Activated T-helper 9 cell treated with anti-CD3 and anti-CD28 coated beads, Interleukin-2, amount 50 U/mL, for 16 hours (primary cell): ENCODE measurements around the gene C1orf87.

Experiments used
- DNase-seq: peaks from one replicate; pipeline ENCODE4 v3.0.0-alpha.2; 2020; ENCODE audit warnings: low read depth

The C1orf87 gene, protein sequence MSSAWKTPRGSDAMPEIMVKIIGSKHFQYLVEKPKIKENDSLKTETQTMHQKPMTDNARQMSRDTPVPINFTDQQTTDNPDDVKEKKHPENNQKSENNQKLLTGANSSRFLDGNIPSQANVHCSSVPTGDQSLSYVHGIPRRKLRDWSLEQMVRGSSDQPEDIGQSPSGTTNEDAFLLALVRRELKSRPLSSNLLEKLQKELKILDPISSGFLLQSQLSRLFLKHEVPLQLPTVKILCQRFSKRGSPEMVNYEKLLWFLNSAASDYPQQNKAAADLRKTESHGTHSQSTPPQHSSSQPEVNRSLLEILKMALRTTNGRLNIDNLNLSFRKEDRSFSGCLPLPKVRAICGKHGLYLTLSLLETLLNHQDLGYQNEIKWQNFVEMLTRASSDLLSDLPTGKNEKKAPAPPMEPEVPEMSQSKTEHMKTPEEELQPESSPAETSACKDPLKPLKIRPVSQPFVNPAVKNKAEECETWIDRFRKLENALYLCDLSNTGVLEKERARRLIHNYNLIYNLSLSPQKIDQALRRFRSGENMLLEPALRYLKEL

GRCh38 chr1:60073605-60074278 lies at the start of gene C1orf87:
C1orf87 (minus strand) TSS chr1:60073770; CDS start chr1:60072643, 1,127 bp downstream.
- no peak for DNase-seq

DNA sequence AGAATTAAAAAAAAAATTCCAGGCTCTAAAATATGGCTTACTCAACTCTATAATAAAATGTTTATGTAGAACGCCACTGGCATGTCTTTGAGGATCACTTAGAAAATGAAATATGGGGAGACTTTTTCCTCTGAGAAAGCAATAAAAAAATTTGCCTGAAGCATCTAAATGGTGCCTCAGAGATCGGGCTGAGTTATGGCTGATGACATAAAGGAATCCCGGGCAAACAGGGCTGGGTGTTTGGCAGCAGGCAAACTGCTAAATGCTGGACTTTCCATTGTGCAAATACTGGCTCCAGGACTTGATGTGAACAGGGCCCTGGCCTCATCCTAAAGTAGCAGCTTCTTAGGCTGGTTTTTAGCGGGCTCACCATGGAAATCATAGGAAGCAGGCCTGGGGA lies 44.5 kb upstream of the C1orf87 start:
- no peak for DNase-seq

DNA sequence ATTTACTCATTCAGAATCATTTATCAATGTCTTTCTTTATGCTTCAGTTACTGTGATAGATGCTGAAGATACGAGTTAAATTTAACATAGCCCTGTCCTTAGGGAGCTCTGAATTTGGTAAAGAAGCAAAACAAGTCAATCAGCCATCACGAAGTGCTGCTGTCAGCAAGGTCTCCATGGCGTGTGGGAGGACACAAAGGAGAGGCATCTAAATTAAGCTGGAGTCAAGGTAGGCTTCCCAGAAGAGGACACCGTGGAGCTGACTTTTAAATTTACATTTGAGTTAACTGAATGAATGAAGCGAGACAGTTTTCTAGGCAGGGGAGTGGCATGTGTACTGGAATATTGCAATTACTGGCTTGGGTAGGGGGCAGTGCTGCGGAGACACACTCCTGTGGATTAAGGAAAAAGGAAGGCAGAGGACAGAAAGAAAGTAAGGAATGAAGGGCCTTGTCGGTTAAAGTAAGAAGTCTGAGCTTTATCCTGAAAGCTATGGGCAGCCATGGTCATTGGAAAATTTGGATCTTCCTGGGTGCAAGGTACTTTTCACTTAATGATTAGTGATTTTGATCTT lies 41.3 kb upstream of the C1orf87 start:
- no peak for DNase-seq

GRCh38 chr1:60113596-60113995 lies 40.0 kb upstream of the C1orf87 start:
- DNase-seq = no peak

- no peak for DNase-seq
Observed at GRCh38 chr1:60113028-60113427, 39.5 kb upstream of the C1orf87 start.

DNA sequence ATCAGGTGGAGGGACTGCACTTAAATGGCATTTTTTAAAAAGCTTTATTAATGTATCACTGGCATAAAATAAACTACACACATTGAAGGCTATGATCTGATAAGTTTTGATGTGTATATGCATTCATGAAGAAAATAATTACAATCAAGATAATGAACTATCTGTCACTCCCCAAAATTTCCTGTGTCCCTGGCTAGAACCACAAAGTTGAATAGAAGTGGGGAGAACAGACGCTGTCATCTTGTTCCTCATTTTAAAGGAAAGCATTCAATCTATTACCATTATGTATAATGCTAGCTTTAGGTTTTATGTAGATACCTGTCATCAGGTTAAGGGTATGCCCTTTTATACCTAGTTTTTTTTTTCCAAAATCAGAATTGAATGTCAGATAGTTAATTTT lies 38.1 kb upstream of the C1orf87 start:
- DNase-seq = no peak

GRCh38 chr1:60111118-60111517 lies 37.5 kb upstream of the C1orf87 start:
- no peak for DNase-seq

GRCh38 chr1:60108196-60108595 lies 34.6 kb upstream of the C1orf87 start:
- no peak for DNase-seq

DNA sequence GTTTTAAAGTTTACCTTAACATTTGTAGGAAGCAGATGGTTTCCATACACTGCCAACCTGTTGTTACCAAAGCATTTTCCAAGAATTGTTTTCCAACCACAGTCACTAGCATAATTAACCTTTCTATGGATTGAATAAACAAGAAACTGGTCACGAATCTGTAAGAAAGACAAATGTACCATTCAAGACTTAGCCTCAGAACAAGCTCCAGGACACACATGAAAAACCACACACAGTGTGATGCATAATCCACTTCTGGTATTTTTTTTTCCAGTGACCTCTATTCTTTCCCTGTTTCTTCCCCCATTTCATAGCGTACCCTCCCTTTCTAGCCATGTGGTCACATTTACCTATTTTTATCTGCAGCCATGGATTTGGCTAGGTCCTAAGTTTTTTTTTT lies 29.6 kb upstream of the C1orf87 start:
- DNase-seq = no peak

DNA sequence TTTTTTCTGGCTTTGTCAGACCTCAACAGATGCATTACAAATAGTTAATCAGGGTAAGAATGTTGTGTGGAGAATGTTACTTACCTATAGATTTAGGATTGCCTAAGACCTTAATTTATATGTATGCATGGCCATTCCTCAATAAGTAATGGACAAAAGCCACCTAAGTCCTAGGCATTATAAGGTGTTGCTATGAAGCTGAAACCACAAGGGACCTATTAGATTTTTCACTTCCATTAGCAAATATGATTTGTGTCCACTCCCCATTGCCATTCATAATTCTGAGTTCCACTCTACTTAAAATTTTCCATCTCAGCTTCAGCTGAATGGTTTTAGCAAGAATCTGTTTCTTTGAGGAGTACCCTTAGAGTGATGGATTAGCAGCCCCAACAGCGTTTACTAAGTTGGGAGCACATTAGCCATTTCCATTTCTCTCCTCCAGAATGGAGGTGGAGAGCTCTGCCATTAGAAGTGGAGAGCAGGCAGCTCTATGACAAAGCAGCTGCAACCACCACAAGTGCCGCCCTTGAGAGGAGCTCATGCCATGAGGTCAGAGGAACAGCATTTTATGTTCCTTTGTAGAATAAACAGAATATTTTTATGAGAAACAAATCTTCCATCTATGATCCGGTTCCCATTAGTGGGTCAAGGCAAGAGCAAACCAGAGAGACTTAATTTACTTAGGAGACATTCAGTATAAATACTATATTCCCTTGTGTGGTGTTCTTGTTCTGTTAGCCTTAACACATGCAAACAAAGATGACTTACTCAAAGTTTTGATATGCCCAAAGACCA lies 28.9 kb upstream of the C1orf87 start:
- DNase-seq = no peak

DNA sequence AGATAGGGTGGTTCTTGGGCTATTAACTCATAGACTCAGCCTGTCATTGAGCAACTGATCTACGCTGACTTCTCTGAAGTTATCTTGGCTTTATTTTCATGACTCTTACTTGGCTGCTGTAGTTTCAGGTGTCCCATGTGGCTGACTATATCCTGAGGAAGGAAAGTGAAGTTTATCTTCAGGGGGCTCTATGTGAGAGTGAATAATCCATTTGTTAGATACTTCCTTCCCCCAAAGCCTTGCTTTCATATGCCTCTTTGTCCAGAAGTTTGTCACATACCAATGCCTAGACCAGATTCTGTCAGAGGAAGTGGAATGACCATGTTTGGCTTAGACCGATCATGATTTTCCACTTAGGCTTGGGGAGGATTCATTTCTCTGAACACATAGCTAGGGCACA lies 27.9 kb upstream of the C1orf87 start:
- DNase-seq = no peak

DNA sequence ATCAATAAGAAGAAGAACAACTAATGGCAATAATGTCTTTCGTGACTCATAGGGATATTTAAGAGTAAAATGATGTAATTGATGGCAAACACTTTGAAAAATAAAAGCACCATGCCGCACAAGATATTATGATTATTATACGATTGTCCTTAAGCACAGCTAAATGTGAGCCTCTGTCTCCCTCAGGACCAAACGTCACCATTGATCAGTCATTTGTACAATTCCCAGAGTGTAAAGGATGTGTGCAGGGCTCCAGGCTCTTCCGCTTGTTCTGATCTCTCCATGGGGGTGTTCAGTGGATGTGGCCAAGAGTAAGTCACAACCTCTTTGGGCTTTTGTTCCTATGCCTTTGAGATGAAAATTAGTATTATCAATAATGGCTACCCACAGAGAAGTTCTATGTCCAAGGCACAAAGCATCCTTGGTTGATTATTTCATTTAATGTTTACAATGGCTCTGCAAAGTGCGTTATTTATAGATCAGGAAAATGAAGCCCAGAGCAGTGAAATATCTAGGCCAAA lies 17.7 kb upstream of the C1orf87 start:
- DNase-seq = no peak

DNA sequence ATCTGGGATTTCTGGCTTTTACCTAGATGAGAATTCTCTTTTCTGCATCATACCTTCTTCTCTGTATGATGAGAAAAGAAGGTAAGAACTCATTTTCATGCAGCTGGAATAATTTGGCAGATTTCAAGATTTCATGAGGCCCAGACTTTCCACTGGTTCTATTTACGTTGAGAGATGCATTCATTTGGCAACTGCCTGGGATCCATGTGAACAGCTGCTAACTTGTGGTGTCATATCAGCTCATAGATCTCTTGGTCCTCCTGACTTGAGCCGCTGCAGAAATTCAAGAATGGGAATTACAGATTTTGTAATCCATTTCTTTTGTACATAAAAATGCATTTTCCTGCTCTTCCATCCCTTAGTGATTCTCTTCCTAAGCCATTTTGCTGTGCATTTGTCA lies 17.1 kb upstream of the C1orf87 start:
- no peak for DNase-seq

GRCh38 chr1:60088620-60089155 lies 15.1 kb upstream of the C1orf87 start:
- no peak for DNase-seq

DNA sequence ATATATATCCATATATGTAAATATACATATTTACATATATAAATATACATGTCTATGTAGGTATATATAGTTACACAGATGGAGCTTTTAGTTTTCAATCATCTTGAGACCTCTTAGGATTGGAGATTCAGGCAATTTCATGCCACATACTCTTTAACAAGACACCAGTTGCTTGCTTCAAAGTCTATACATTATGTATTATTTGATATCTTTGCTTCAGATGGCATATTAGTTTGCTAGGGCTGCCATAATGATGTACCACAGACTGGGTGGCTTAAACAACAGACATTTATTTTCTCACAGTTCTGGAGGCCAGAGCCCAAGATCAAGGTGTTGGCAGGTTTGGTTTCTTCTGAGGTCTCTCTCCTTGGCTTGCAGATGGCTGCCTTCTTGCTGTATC lies 14.1 kb upstream of the C1orf87 start:
- DNase-seq = no peak

DNA sequence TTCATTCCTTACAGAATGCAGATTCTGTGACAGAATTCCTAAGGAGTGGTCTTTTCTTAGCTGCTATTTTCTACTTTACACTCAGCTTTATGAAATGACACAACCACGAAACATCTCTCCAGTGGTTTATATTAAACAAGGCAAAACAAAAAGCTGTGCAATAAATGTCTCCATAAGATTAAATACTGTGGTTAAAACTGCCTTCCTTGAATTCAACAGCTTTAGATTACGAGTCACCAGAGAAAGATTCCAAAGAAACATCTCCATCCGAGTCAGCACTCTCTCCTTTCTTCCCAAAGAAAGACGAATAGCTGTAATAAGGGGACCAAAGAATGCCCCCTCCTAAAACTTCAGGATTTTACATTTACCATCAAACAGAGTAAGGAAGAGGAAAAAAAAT lies 4.6 kb upstream of the C1orf87 start:
- no peak for DNase-seq

- DNase-seq = no peak
Observed at GRCh38 chr1:60071296-60071695, 2.3 kb downstream of the C1orf87 start.

- no peak for DNase-seq
Observed at GRCh38 chr1:60069691-60070090, 3.9 kb downstream of the C1orf87 start.

GRCh38 chr1:60068393-60069045 lies 5.1 kb downstream of the C1orf87 start:
- DNase-seq = no peak

GRCh38 chr1:60066001-60066400 lies 7.6 kb downstream of the C1orf87 start:
- DNase-seq = no peak

DNA sequence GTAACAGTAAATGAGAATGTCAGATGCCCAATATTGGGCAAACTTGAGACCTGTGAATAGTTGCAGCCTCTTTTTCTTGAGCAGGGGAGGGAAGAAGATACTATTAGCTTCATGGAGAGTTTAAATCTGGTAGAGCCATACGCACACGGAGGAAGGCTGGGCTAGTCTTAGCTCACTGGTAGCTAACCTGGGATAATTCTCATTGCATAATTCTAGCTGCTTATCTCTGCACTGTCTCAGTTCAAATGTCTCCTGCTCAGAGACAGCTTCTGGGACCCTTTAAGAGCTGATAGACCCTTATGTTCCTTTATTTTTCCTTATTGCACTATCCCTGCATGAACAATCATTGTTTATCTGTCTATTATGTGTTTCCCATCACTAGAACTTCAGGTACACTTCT lies 8.4 kb downstream of the C1orf87 start:
- DNase-seq = no peak
